ENCODE measurements around the gene ZNF574.

DNA sequence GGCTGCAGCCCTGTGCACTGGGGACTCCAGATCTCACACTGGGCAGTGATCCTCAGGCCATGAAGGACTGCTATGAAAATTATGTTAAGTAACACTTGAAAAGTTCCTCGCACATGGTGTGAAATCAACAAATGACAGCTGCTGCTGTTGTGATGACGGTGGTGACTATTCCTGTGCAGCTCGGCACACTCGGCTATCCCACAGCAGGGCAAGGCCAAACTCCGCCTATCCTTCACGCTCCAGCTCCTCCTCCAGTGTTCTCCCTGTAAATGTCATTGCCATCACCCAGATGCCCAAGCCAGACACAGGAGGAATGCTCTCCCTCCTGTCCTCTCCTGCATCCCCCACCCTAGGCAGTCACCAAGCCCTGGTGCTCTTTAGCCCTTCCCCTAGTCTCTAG, 37.3 kb upstream of the ZNF574 start:
- TF ChIP-seq SIN3A (IDR thresholded peaks at IDR 0.05; ENCODE audit: borderline replicate concordance, insufficient read depth, low read depth, low read length): no peak
- TF ChIP-seq POLR2AphosphoS5 (IDR thresholded peaks at IDR 0.05; ENCODE audit: low read depth, low read length): no peak
- TF ChIP-seq, protein P1, sequence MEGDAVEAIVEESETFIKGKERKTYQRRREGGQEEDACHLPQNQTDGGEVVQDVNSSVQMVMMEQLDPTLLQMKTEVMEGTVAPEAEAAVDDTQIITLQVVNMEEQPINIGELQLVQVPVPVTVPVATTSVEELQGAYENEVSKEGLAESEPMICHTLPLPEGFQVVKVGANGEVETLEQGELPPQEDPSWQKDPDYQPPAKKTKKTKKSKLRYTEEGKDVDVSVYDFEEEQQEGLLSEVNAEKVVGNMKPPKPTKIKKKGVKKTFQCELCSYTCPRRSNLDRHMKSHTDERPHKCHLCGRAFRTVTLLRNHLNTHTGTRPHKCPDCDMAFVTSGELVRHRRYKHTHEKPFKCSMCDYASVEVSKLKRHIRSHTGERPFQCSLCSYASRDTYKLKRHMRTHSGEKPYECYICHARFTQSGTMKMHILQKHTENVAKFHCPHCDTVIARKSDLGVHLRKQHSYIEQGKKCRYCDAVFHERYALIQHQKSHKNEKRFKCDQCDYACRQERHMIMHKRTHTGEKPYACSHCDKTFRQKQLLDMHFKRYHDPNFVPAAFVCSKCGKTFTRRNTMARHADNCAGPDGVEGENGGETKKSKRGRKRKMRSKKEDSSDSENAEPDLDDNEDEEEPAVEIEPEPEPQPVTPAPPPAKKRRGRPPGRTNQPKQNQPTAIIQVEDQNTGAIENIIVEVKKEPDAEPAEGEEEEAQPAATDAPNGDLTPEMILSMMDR (IDR thresholded peaks at IDR 0.05): no peak
- no peak for TF ChIP-seq TCF7L2 (IDR thresholded peaks at IDR 0.05; ENCODE audit: low read depth, low read length)
